ENCODE results near the gene QKI.

Gene QKI

DNA sequence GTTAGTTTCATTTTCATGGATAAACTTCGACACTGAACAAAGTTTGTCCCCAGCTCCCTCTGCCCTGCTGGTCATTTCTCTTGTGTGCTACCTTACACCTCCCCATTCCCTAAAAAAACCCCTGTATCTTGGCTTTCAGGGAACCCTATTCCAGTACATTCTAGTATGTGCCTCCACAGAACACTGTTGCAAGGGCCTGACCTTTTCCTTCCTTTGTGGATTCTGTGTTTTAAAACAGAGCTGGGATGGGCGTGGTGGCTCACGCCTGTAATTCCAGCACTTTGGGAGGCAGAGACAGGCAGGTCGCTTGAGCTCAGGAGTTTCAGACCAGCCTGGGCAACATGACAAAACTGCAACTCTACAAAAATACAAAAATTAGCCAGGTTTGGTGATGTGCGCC is 20.6 kb upstream of the QKI start:
- no peak for FAIRE-seq

DNA sequence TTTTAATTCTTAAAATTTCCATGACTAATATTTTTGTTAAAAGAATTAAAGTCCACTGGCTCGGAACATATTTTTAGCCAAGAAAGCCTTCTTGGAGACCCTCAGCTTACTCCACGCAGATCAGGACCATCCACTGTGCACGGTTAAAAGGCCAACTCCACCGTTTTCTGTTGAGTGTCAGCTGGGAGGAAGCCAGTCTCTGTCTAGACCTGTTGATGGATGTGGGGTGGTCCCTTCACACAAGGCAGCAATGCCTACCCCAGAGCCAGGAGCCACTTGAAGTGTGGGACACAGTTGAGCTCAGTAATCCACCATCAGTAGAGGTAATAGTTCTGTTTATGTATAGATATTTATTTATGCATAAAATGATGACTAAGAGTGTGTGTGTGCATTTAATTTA is 19.9 kb upstream of the QKI start:
- no peak for FAIRE-seq

DNA sequence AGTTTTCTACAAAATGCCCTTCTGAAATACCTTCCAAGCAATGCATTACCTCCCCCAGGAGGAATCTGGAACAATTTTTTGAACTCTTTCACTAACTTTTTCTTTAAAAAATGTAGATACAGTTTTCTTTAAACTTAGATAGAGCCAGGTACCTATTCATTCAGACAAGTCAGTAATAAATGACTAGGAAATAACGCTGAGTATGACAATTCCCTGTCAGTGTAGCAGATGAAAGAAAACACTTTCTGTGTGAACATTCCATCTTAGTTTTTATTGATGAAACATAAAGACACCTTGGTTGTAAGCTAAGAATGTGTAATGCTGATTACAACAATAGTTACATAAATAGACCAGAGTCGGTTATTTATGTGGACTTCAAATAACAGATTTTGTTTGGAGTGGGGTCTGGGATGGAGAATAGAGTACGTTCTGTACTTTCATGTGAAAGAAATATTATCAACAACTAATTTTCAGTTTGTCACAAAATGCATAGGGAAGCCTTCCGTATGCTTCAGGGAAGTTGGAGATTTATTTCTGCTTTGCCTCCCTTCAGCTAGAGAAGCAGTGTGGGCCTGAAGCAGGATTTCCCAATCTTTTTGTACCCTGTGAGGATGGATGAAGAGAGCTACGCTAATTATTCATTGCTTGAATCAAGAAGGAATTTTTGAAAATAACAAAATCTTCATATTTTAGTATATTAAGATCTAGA is 19.2 kb upstream of the QKI start:
- no peak for FAIRE-seq

DNA sequence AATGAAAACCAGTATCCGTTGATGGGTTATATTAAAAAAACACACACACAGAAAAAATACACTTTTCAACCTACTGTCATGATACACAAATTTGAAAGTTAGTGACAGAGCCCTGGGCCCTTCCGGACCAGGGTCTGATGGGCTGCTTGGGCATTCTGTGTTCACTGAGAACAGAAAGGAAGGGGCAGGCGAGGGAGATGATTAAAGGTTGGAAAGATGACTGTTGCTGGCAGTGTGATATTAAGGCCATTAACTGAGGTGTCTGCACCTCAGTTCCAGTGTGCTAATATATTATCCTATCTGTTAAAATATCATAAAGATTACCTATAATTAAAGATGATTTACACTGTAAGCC is 18.7 kb upstream of the QKI start:
- FAIRE-seq, result no peak

DNA sequence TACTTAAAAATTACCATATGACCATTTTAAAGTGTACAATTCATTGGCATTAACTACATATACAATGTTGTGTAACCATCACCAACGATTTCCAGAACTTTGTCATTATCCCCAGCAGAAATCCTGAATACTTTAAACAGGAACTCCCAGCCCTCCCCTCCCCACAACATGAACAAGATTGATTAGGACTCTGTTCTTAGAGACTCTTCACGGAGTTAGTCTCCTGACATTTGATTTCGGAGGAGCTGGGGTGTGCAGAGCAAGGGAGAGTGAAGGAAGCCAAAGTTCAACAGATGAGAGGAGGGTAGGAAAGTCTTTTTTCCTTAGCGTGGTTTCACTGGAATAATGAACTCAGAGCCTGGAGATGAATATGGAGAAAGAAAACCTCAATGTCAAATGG is 17.2 kb upstream of the QKI start:
- FAIRE-seq, result no peak

DNA sequence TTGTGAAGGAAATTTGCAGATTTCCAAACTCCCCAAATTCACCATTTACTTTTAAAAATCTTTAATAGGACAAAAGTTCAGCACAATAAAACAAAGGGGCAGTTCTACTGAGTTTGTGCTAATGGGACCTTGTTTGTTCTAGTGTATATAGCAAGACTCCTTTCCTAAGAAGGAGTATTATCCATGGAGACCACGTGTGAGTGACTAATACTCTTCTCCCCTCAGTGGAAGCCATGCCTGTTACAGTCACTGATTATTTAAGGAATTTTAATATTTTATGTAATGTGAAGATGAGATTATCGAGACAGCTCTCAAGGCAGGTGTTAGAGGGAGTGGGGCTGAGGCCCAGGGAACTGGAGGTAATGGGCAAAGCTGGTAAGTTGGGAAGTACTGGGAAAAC is 16.4 kb upstream of the QKI start:
- no peak for FAIRE-seq

DNA sequence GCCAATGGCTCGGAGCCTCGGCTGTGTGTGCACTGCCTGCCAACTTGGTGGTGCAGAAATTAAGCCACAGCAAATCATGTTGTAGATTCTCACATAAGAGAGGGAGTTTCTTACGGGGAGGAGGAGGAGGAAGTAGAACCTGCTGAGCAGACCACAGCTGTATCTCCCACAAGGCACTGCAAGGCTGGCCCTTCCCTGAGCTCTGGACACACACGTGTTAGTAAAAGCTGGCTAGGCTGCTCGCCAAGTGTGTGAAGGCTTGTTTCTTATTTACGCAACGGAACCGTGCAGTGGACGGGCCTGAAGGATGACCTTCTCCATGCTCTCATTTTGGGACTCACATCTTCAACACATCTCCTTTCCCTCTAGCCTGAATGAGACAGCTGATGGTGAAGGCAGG is 15.7 kb upstream of the QKI start:
- no peak for FAIRE-seq

DNA sequence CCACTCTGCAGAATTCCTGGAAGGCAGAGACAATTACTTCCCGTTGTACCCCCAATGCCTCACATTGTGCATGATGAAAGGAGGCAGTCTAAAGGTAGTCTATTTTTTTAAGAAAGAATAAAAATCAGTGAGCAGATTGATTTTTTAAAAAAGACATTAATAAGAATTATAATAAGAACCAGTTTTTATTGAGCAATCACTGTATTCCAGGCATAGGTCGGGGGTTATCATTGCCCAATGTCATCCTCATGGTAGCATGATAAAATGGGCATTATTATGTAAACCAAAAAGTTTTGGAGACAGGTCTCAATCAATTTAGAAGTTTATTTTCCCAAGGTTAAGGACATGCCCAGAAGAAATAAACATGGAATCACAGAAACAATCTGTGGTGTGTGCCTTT is 14.0 kb upstream of the QKI start:
- FAIRE-seq, result no peak

DNA sequence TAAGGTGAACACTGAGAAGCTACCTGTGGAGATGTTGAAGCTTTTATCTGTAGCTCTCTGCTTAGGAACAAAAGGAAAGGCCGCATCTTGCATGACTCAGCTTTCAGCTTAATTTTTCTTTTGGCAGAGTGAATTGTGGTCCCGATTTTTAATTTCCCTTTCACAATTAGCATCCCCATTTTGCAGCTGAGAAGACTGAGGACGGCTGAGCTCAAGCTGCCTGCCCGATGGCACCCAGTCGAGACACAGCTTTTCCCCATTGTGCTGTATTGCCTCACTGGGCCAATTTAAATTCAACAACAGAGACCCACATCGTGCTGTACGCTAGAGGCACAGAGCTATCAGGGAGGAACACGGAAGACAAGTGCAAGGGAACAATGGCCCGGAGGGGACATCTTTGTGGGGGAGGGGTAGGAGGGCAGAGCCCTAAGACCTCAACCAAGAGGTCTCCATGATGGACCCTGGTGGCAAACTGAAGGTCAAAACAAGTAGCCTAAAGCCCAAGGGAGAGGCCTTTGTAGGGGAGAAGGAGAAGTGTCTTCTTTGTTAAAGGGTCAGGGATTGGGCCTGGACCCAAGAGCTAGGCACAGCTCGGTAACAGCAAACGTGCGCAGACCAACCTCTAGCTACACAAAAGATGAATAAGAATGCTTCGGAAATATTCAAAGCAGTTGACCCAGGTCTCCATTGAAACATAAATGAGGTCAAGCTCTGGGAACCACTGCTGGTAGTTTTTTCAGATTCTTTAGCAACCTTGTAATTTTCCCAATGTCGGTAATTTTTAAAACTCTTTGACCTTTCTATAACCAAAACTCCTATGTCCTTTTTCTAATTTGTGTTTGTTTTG is 13.3 kb upstream of the QKI start:
- no peak for FAIRE-seq

DNA sequence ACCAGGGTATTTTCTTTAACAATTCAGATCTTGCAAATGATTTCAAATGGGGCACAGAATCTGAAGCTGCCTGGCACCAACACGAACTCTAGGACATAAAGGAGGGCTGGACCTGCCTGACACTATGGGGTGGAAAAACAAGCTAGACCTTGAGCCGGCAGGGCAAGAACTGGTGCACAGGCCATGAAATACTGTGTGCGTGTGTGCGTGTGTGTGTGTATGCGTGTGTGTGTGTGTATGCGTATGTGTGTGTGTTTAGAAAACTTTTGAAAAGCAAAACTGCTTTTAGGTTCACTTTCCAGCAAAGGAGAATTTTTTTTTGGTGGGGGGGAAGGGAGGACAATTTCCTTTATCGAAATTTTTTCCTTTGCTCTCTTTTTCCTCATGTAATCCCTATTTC is 11.9 kb upstream of the QKI start:
- no peak for FAIRE-seq

DNA sequence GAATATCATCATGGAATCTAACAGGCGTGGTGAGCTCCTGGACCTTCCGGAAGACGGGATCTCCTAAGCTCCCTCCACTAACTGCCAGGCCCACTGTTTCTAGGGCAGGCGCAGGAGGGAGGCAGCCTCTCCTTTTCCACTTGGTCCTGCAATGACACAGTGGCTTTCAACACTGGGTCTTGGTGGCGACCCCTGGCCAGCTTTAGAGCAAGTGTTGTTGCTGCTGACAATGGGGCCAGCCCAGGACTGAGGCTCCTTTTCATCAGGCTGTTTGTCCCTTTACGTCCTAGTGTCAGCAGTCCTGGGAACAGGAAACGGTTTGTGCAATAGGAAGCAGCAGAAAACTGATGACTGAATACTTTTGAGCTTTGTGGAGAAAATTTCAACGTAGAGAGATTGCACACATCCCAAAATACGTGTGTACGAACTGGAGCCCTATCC is 9.7 kb upstream of the QKI start:
- FAIRE-seq, result no peak

DNA sequence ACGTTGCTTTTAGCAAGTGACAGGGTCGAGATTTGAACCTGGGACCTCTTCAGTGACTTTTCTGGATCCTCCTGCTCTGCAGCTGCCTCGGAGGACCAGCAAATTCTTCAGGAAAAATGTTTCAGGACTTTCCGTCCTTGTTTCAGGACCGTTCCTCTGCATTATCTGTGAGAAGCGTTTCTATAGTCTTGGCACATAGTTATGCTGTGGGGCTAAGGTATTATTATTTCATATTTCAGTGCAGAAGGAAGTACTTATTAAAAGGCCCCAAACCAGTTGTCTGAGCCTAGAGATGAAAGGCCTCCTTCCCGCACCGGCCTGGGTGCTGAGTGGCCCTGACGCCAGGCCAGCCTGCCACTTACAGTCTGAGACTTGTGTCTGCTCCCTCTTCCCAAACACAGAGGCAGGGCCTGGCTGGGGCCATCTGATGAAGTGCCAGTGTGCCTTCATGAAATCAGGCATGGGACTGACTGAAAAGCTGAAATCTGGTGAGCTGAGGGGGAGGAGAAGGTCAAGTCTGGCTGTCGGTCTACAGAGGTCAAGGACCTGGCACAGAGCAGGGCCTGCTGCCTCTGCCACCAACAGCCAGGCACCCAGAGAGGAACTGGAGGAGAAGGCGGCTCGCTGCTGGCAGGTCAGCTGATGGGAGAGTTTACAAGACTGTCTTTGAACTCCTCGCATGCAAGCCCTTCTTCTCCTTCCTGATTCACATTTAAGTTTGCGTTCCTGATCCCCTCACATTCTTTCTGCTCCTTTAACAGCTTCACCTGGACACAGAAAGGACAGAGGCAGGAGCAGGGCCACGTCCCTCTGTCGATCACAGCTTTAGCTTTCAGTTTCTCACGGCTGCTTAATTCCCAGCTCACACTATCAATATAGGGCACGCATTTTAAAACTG is 8.9 kb upstream of the QKI start:
- no peak for FAIRE-seq

DNA sequence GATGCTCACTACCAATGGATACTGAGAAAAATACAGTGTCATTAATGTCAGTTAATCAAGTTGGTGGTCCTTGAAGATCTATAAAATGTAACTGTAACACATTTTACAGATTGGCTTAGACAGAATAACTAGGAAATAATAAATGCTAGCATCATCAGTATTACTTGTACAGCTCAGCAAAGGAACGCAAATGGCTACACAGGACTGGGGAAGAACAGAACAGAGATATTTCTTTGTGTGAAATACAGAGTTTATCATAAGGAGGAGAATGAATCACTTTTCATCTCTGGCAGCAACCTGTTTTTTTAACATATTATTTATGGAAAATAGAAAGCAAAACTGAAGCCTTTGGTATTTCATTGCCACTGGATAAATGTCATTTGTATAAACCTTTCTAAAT is 8.2 kb upstream of the QKI start:
- FAIRE-seq, result no peak

DNA sequence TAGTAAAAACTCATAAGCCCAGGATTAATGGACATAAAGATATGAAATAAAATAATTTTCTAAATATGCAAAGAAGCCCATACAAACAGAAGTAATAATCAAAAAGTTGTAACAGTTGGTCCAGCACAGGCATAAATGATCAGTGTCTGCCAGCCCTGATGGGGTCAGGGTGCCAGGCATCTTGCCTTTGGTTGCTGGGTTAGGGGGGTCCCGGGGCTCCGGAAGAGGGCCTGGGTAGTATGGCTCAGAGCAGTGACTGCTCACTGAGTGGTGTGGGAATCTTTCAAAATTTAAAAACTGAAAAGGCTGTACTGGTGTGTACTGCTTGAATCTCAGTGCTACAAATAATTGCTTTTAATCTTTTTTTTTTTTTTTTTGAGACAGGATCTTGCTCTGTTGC is 7.7 kb upstream of the QKI start:
- no peak for FAIRE-seq

DNA sequence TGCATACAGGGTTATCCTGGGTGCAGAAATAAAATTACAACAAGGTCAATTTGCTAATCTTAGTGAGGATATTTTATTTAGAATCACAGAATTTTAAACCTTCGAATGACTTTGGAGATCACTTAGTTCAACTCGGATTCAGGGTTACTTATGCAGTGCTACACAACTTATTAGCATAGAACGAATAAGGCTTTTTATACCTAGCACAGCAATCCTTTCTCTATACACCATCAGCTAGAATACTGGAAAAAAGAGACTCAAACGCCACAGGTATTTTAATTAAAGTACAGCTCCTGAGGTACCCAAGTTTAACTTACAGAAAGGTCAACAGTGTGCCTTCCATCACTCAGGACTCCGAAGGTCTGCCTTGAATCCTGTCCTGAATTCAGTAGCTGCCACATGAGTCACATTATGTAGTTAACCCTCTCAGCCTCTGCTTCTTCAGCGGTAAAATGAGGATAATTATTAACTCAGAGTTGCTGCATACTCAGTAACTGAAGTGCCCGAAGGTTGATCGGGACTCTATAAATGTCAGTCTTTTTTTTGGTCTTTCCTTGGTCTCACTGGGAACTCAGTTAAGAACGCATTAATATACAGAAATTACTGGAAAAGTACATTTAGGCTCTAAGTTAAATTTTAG is 6.0 kb upstream of the QKI start:
- FAIRE-seq, result no peak

DNA sequence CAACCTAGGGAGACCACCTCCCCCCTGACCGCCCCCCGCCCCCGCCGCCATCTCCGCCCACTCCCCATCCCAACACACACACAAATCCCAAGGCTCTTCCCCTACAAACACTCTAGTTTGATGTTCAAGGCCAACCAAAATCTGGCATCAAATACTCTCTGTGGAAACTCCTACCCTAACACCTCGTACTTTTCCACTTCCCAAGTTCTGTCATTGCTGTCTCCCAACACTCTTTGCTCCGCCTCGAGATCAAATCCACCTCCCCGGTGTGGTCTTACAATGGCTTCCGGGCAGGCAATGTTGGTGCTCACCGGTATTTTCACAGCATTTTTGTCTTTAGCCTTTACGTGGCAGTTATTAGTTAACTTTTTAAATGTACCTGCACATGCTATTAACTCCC is 4.8 kb upstream of the QKI start:
- FAIRE-seq, result no peak

DNA sequence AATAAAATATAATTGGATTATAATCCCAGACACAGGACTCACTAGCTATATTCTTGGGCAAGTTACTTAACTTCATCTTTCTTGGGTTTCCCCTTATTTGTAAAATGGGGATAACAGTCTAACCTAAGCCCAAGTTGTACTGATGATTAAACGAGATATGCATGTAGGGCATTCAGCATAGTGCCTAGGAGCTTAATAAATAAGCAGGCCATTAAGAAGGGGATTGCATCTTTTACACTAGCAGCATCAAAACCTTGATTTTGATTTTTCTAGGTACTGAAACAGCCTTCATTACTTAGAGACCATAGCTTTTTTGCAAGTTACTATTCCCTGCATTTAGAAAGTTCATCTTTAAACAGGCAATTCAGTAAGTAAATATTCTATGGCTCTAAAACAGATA is 2.2 kb upstream of the QKI start:
- FAIRE-seq, result no peak

DNA sequence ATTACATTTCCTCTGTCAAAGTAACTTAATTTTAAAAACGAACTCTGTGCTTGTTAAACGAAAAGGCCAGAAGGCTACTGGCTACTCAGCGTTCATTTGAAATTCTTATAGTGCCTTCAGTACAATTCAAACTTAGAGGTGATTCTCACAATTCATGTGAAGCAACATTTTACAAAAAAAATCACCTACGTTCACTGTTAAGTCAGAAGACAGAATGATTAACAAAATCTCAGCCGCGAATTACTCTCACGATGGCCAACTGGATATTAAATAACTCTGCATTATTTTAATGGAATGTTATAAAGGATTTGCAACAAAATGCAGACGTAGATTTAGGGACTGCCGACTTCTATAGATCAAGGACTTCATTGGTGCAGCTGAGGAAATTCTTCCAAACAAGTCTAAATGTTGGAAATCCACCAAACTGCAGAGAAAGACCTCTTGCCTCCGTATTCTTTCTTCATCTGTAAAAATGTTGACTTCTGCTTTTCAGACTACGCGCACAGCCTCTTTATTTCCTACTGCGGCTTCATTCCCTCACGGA is 1.6 kb upstream of the QKI start:
- FAIRE-seq, result no peak

DNA sequence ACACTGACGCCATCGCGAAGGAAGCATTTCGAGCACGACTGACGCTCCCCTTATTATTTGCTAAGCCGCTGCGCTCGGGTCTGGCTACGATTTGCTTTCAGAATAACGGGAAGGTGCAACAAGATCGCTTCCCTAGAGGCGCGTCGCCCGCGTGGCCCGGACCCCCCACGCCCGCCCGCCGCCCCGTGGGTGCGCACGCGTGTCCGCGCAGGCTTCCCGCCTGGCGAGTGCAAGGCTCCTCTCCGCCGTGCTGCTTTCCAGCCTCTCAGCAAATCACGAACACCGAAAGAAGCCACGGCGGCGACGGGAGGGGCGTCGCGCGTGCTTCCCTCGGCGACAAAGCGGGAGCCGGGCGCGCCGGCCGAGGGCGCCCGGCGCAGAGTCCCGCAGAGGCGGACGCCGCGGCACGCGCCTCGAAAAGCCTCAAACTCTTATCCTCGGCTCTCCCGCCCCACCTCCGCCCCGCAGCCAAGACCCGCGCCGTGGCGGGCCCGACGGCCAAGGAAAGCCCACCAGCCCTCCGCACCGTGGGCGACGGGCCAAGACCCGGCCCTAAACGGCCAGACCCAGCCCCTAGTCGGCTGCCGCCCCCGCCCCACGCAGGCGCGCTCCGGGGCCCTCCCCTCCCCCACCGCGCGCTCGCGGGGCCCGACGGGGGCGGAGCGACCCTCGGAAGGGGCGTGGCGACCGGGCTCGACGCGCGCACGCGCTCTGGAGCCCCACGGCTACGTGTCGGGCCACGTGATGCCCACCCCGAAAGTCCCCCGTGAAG is 987 bp upstream of the QKI start:
- no peak for FAIRE-seq

DNA sequence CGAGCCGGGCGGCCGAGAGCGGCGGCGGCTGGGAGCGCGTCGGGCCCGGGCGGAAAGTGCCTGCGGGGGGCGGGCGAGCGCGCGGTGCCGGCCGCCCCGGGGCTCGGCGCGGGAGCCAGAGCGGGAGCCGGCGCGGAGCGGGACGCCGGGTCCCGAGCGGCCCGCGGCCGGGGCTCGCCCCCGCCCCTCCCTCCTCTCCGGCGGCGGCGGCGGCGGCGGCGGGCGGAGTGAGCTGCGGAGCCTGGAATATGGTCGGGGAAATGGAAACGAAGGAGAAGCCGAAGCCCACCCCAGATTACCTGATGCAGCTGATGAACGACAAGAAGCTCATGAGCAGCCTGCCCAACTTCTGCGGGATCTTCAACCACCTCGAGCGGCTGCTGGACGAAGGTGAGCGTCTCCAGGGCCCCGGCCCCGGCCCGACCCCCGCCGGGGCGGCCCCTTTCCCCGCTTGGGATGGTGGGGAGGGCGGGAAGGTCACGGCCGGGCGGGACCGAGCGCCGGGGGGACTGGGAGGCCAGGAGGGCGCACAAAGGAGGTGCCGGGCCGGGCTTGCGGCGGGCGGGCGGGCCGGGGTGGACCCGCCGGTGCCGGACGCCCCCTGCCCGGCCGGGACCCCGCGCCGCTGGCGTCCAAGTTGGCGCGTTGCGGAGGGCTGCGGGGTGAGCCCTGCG is 565 bp downstream of the QKI start:
- FAIRE-seq, result no peak
